ENCODE data around the gene HBEGF.

The HBEGF gene

GRCh38 chr5:140293091-140293848, 53.1 kb downstream of the HBEGF start:
- no peak overlapping the region for H3K4me3 ChIP-seq (replicated peaks; ENCODE audit: low read depth, low read length)
- no peak for DNase-seq (ENCODE audit: extremely low read depth, low read depth)
- no peak for TF ChIP-seq CTCF (IDR thresholded peaks at IDR 0.05; ENCODE audit: low read depth, low read length, missing control alignments)

- no peak for TF ChIP-seq CTCF (IDR thresholded peaks at IDR 0.05; ENCODE audit: low read depth, low read length, missing control alignments)
- DNase-seq (ENCODE audit: extremely low read depth, low read depth), result no peak
- H3K4me3 ChIP-seq (replicated peaks; ENCODE audit: low read depth, low read length), result no peak overlapping the region
Observed at GRCh38 chr5:140292212-140293036, 54.0 kb downstream of the HBEGF start.

GRCh38 chr5:140287801-140288521, 58.4 kb downstream of the HBEGF start:
- DNase-seq (ENCODE audit: extremely low read depth, low read depth), result no peak
- no peak for TF ChIP-seq CTCF (IDR thresholded peaks at IDR 0.05; ENCODE audit: low read depth, low read length, missing control alignments)
- H3K4me3 ChIP-seq (replicated peaks; ENCODE audit: low read depth, low read length), result no peak overlapping the region

- no peak overlapping the region for H3K4me3 ChIP-seq (replicated peaks; ENCODE audit: low read depth, low read length)
- no peak for DNase-seq (ENCODE audit: extremely low read depth, low read depth)
- TF ChIP-seq CTCF (IDR thresholded peaks at IDR 0.05; ENCODE audit: low read depth, low read length, missing control alignments), result no peak
Observed at GRCh38 chr5:140286424-140286823, 60.0 kb downstream of the HBEGF start.

- no peak overlapping the region for H3K4me3 ChIP-seq (replicated peaks; ENCODE audit: low read depth, low read length)
- no peak for DNase-seq (ENCODE audit: extremely low read depth, low read depth)
- TF ChIP-seq CTCF (IDR thresholded peaks at IDR 0.05; ENCODE audit: low read depth, low read length, missing control alignments), result no peak
Observed at GRCh38 chr5:140284013-140284412, 62.4 kb downstream of the HBEGF start.
